Activated naive CD4-positive, alpha-beta T cell treated with anti-CD3 and anti-CD28 coated beads, Interleukin-2, amount 50 U/mL, for 24 hours (primary cell): ENCODE measurements around the gene SF3A2.
"Not testable (repeated sequence)": the region's sequence is repeated elsewhere in the genome, so short reads cannot be mapped to it uniquely, and the experiment has no call there.

ENCODE experiments used
- H3K27ac Mint-ChIP-seq: one replicate; pipeline ENCODE4 v1.8.0; 2021; ENCODE audit warnings: mild to moderate bottlenecking, mixed read lengths
- H3K27me3 Mint-ChIP-seq: one replicate; pipeline ENCODE4 v1.8.0; 2021; ENCODE audit warnings: mixed read lengths
- H3K36me3 Mint-ChIP-seq: one replicate; pipeline ENCODE4 v1.8.0; 2021; ENCODE audit warnings: mixed read lengths
- H3K4me1 Mint-ChIP-seq: one replicate; pipeline ENCODE4 v1.8.0; 2021; ENCODE audit warnings: mixed read lengths
- H3K4me3 Mint-ChIP-seq: one replicate; pipeline ENCODE4 v1.8.0; 2021; ENCODE audit warnings: mild to moderate bottlenecking, mixed read lengths
- H3K9me3 Mint-ChIP-seq: one replicate; pipeline ENCODE4 v1.8.0; 2021; ENCODE audit warnings: mixed read lengths

SF3A2 gene

GRCh38 chr19:2280633-2281264 lies 44.1 kb downstream of the SF3A2 start:
- Mint-ChIP-seq H3K4me3 (no peak overlapping the region), H3K9me3 (no peaks in the 10 kb centered on the region), H3K36me3 (no peaks in the 10 kb centered on the region), H3K27me3 (no peaks in the 10 kb centered on the region), H3K27ac (no peak overlapping the region), H3K4me1 (peaks cover 5% of the 10 kb centered on the region)

GRCh38 chr19:2281265-2282061 lies 44.8 kb downstream of the SF3A2 start:
- not testable (repeated sequence) for H3K27ac Mint-ChIP-seq, H3K36me3 Mint-ChIP-seq, H3K4me1 Mint-ChIP-seq, H3K9me3 Mint-ChIP-seq, H3K27me3 Mint-ChIP-seq
- H3K4me3 Mint-ChIP-seq: peak overlapping the region; percentile 72

- Mint-ChIP-seq H3K27me3 (no peaks in the 10 kb centered on the region), H3K27ac (no peak within 1 kb of the TSS), H3K36me3 (no peaks in the 10 kb centered on the region), H3K4me3 (peak within 1 kb of the TSS; percentile 72), H3K9me3 (no peaks in the 10 kb centered on the region), H3K4me1 (peaks cover 5% of the 10 kb centered on the region)
Observed at GRCh38 chr19:2282062-2282861, 45.6 kb downstream of the SF3A2 start, which contains the start of gene PEAK3. TSS of gene PEAK3 (minus strand) at chr19:2282175. CDS start at chr19:2280931, 1,244 bp downstream.

GRCh38 chr19:2282862-2283237 lies 46.2 kb downstream of the SF3A2 start:
- Mint-ChIP-seq H3K27ac (no peak overlapping the region), H3K36me3 (no peaks in the 10 kb centered on the region), H3K4me3 (peak overlapping the region; percentile 64), H3K27me3 (no peaks in the 10 kb centered on the region), H3K4me1 (peaks cover 5% of the 10 kb centered on the region), H3K9me3 (no peaks in the 10 kb centered on the region)

- Mint-ChIP-seq H3K9me3 (no peaks in the 10 kb centered on the region), H3K4me1 (peaks cover 13% of the 10 kb centered on the region), H3K36me3 (no peaks in the 10 kb centered on the region), H3K27me3 (no peaks in the 10 kb centered on the region), H3K4me3 (no peak overlapping the region), H3K27ac (peak overlapping the region; percentile 46)
Observed at GRCh38 chr19:2283835-2284507, 47.3 kb downstream of the SF3A2 start.

- Mint-ChIP-seq H3K27me3 (no peaks in the 10 kb centered on the region), H3K4me1 (peaks cover 24% of the 10 kb centered on the region), H3K36me3 (no peaks in the 10 kb centered on the region), H3K9me3 (no peaks in the 10 kb centered on the region), H3K27ac (no peak overlapping the region), H3K4me3 (no peak overlapping the region)
Observed at GRCh38 chr19:2286402-2287140, 49.9 kb downstream of the SF3A2 start.

- peak overlapping the region; percentile 17 for H3K27ac Mint-ChIP-seq
- H3K36me3 Mint-ChIP-seq: no peaks in the 10 kb centered on the region
- no peak overlapping the region for H3K4me3 Mint-ChIP-seq
- peaks cover 23% of the 10 kb centered on the region for H3K4me1 Mint-ChIP-seq
- H3K27me3 Mint-ChIP-seq: no peaks in the 10 kb centered on the region
- H3K9me3 Mint-ChIP-seq: no peaks in the 10 kb centered on the region
Observed at GRCh38 chr19:2287585-2288337, 51.1 kb downstream of the SF3A2 start.

- peak overlapping the region; percentile 87 for H3K4me3 Mint-ChIP-seq
- peaks cover 25% of the 10 kb centered on the region for H3K4me1 Mint-ChIP-seq
- H3K27ac Mint-ChIP-seq: peak overlapping the region; percentile 60
- no peaks in the 10 kb centered on the region for H3K27me3 Mint-ChIP-seq
- H3K9me3 Mint-ChIP-seq: no peaks in the 10 kb centered on the region
- no peaks in the 10 kb centered on the region for H3K36me3 Mint-ChIP-seq
Observed at GRCh38 chr19:2288338-2288817, 51.8 kb downstream of the SF3A2 start.

- Mint-ChIP-seq H3K27ac (peak overlapping the region; percentile 60), H3K4me3 (peak overlapping the region; percentile 87), H3K9me3 (no peaks in the 10 kb centered on the region), H3K36me3 (peaks cover 3% of the 10 kb centered on the region), H3K27me3 (no peaks in the 10 kb centered on the region), H3K4me1 (peaks cover 28% of the 10 kb centered on the region)
Observed at GRCh38 chr19:2288818-2289713, 52.4 kb downstream of the SF3A2 start.

GRCh38 chr19:2289714-2290435 lies 53.3 kb downstream of the SF3A2 start:
- Mint-ChIP-seq H3K27me3 (no peaks in the 10 kb centered on the region), H3K4me1 (peaks cover 30% of the 10 kb centered on the region)

GRCh38 chr19:2290441-2291184 lies 54.0 kb downstream of the SF3A2 start:
- Mint-ChIP-seq H3K4me3 (peak overlapping the region; percentile 81), H3K27ac (no peak overlapping the region), H3K4me1 (peaks cover 32% of the 10 kb centered on the region), H3K36me3 (peaks cover 3% of the 10 kb centered on the region), H3K27me3 (no peaks in the 10 kb centered on the region), H3K9me3 (no peaks in the 10 kb centered on the region)

More at GRCh38 chr19:2289714-2290435, 53.3 kb downstream of the SF3A2 start:
- Mint-ChIP-seq H3K27ac (peak overlapping the region; percentile 62), H3K9me3 (no peaks in the 10 kb centered on the region), H3K36me3 (peaks cover 3% of the 10 kb centered on the region), H3K4me3 (peak overlapping the region; percentile 87)

- Mint-ChIP-seq H3K36me3 (peaks cover 3% of the 10 kb centered on the region), H3K4me1 (peaks cover 32% of the 10 kb centered on the region), H3K27me3 (no peaks in the 10 kb centered on the region), H3K27ac (no peak overlapping the region), H3K4me3 (peak overlapping the region; percentile 81), H3K9me3 (no peaks in the 10 kb centered on the region)
Observed at GRCh38 chr19:2291185-2291751, 54.6 kb downstream of the SF3A2 start.
